CD4-positive, alpha-beta memory T cell (primary cell): Measurements from ENCODE around the gene CHRNA5. TPM values are rescaled to one million over a fixed set of nuclear protein-coding genes. Genes with fewer than 3 reads are reported as not detected.
"Not testable (repeated sequence)": the region's sequence is repeated elsewhere in the genome, so short reads cannot be mapped to it uniquely, and the experiment has no call there.

Experiments used
- CTCF ChIA-PET: fragments of 350-600 bp; sonication (Branson Sonifier 250); formaldehyde crosslinking; loops from one replicate; lab custom pipeline; 2021; ENCODE audit warnings: inconsistent platforms; ENCODE audit not compliant: partially characterized antibody; lab: Charles Lee
- POLR2A ChIA-PET: fragments of 350-600 bp; sonication (Branson Sonifier 250); formaldehyde crosslinking; loops from one replicate; lab custom pipeline; 2021; ENCODE audit not compliant: partially characterized antibody; lab: Charles Lee
- DNase-seq, 5 donors: peaks; one replicate each; pipeline versions ENCODE4 v3.0.0 to v3.0.0-alpha.2; 2020 to 2022; ENCODE audit warnings: mixed read lengths in 1 of 5
- H3K27ac ChIP-seq: one replicate; pipeline ENCODE4 v1.7.0; 2013; ENCODE audit warnings: low read depth, low read length
- H3K27me3 ChIP-seq: 2 replicates; pipeline ENCODE4 v1.7.0; 2013; ENCODE audit warnings: mild to moderate bottlenecking, low read length, moderate library complexity; ENCODE audit not compliant: insufficient read depth
- H3K36me3 ChIP-seq: 2 replicates; pipeline ENCODE4 v1.7.0; 2013; ENCODE audit warnings: mild to moderate bottlenecking, low read length, moderate library complexity; ENCODE audit not compliant: insufficient read depth
- H3K4me1 ChIP-seq: 2 replicates; pipeline ENCODE4 v1.7.0; 2013; ENCODE audit warnings: mild to moderate bottlenecking, low read length, moderate library complexity; ENCODE audit not compliant: insufficient read depth
- H3K4me3 ChIP-seq, 2 donors: one replicate each; pipeline ENCODE4 v1.7.0; 2013; ENCODE audit warnings: low read length in 2 of 2, mild to moderate bottlenecking in 1 of 2
- H3K9me3 ChIP-seq, 2 donors: one replicate each; pipeline ENCODE4 v1.7.0; 2013; ENCODE audit warnings: low read length in 2 of 2, control low read depth in 1 of 2; ENCODE audit not compliant: control insufficient read depth in 1 of 2
- H3K27ac Mint-ChIP-seq, 7 donors: one replicate each; pipeline ENCODE4 v1.8.0; 2020 to 2021; ENCODE audit warnings: mixed read lengths in 7 of 7, mild to moderate bottlenecking in 6 of 7, inconsistent platforms in 3 of 7, moderate library complexity in 3 of 7
- H3K27me3 Mint-ChIP-seq, 2 donors: one replicate each; pipeline ENCODE4 v1.8.0; 2020 to 2021; ENCODE audit warnings: mixed read lengths in 2 of 2
- H3K36me3 Mint-ChIP-seq, 2 donors: one replicate each; pipeline ENCODE4 v1.8.0; 2020 to 2021; ENCODE audit warnings: mixed read lengths in 2 of 2, inconsistent platforms in 1 of 2, mild to moderate bottlenecking in 1 of 2
- H3K4me1 Mint-ChIP-seq, 4 donors: one replicate each; pipeline ENCODE4 v1.8.0; 2020 to 2021; ENCODE audit warnings: mixed read lengths in 4 of 4, mild to moderate bottlenecking in 1 of 4
- H3K4me3 Mint-ChIP-seq, 8 donors: one replicate each; pipeline ENCODE4 v1.8.0; 2020 to 2021; ENCODE audit warnings: mixed read lengths in 8 of 8, mild to moderate bottlenecking in 7 of 8, moderate library complexity in 6 of 8, inconsistent platforms in 3 of 8
- H3K9me3 Mint-ChIP-seq, 8 donors: one replicate each; pipeline ENCODE4 v1.8.0; 2020 to 2021; ENCODE audit warnings: mixed read lengths in 8 of 8, mild to moderate bottlenecking in 5 of 8, inconsistent platforms in 3 of 8, moderate library complexity in 1 of 8
- intact Hi-C: fragments of 100-400 bp; cut with micrococcal nuclease; formaldehyde crosslinking; loops from one replicate; pipeline ENCODE4 v1.15.1; 2023
- polyA plus RNA-seq, 2 donors: library from polyadenylated mRNA; unstranded; fragments of 300-500 nt; fragmentation: Illumina TruSeq; gene quantifications; one replicate each; pipeline ENCODE4 v1.2.3, GENCODE V29; 2021
- total RNA-seq, 2 experiments: library from RNA; stranded (reverse); gene quantifications; one replicate each; pipeline ENCODE4 v1.2.3, GENCODE V29; 2021

The CHRNA5 gene
- total and polyA plus RNA-seq, 4 experiments from 2014 or later, result 0.07 to 1.6 (median 1.0) TPM

GRCh38 chr15:78597583-78597982, 32.3 kb downstream of the CHRNA5 start:
- Mint-ChIP-seq H3K27me3 (peaks cover 0 to 8% of the 10 kb centered on the region in 2 donors), H3K27ac (no peak overlapping the region), H3K4me1 (no peaks in the 10 kb centered on the region), H3K4me3 (no peak overlapping the region), H3K36me3 (no peaks in the 10 kb centered on the region), H3K9me3 (no peaks in the 10 kb centered on the region)
- Histone ChIP-seq H3K27ac (no peak overlapping the region), H3K9me3 (no peaks in the 10 kb centered on the region), H3K36me3 (no peaks in the 10 kb centered on the region), H3K4me1 (no peaks in the 10 kb centered on the region), H3K27me3 (no peaks in the 10 kb centered on the region), H3K4me3 (no peak overlapping the region)
- no peak for DNase-seq
- ChIA-PET POLR2A (no interaction called here), CTCF (no interaction called here)
- intact Hi-C loops, result no loop called here

DNA sequence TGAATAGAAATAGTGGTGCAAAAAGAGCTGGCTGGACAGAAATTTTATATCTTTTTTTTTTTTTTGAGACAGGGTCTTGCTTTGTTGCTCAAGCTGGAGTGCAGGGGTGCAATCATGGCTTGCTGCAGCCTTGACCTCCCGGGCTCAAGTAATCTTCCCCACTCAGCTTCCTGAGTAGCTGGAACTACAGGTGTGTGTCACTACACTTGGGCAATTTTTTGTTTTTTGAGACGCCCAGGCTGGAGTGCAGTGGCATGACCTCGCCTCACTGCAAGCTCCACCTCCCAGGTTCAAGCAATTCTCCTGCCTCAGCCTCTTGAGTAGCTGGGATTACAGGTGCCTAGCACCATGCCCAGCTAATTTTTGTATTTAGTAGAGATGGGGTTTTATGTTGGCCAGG, 33.0 kb downstream of the CHRNA5 start:
- Mint-ChIP-seq H3K36me3 (no peaks in the 10 kb centered on the region), H3K9me3 (no peaks in the 10 kb centered on the region), H3K27me3 (peaks cover 3 to 11% of the 10 kb centered on the region in 2 donors), H3K4me1 (no peaks in the 10 kb centered on the region), H3K4me3 (no peak overlapping the region), H3K27ac (no peak overlapping the region)
- ChIA-PET POLR2A (no interaction called here), CTCF (no interaction called here)
- H3K4me1 ChIP-seq, result no peaks in the 10 kb centered on the region
- no peaks in the 10 kb centered on the region for H3K27me3 ChIP-seq
- no peaks in the 10 kb centered on the region for H3K9me3 ChIP-seq
- no peak overlapping the region for H3K27ac ChIP-seq
- H3K4me3 ChIP-seq, result no peak overlapping the region
- no peaks in the 10 kb centered on the region for H3K36me3 ChIP-seq
- no peak for DNase-seq
- intact Hi-C loops, result no loop called here

- intact Hi-C loops, result no loop called here
- no peak overlapping the region for H3K27ac Mint-ChIP-seq
- H3K4me1 ChIP-seq, result no peaks in the 10 kb centered on the region
Measured at GRCh38 chr15:78599189-78599588, 33.9 kb downstream of the CHRNA5 start.

GRCh38 chr15:78603467-78603866, 38.1 kb downstream of the CHRNA5 start:
- H3K36me3 ChIP-seq, result no peaks in the 10 kb centered on the region
- no peak for DNase-seq
- H3K4me3 Mint-ChIP-seq, result no peak overlapping the region
- no peaks in the 10 kb centered on the region for H3K27me3 ChIP-seq
- no peaks in the 10 kb centered on the region for H3K9me3 ChIP-seq
- ChIA-PET CTCF (no interaction called here), POLR2A (no interaction called here)
- H3K27ac ChIP-seq, result no peak overlapping the region
- intact Hi-C loops, result no loop called here
- no peaks in the 10 kb centered on the region for H3K4me1 ChIP-seq
- no peak overlapping the region for H3K27ac Mint-ChIP-seq
- no peak overlapping the region for H3K4me3 ChIP-seq
- no peaks in the 10 kb centered on the region for H3K4me1 Mint-ChIP-seq
- H3K9me3 Mint-ChIP-seq, result no peaks in the 10 kb centered on the region
- no peaks in the 10 kb centered on the region for H3K36me3 Mint-ChIP-seq
- H3K27me3 Mint-ChIP-seq, result peaks cover 20 to 22% of the 10 kb centered on the region in 2 donors

More at GRCh38 chr15:78599189-78599588, 33.9 kb downstream of the CHRNA5 start:
- Histone ChIP-seq H3K27ac (no peak overlapping the region), H3K27me3 (no peaks in the 10 kb centered on the region), H3K9me3 (no peaks in the 10 kb centered on the region), H3K36me3 (no peaks in the 10 kb centered on the region), H3K4me3 (no peak overlapping the region)
- no peaks in the 10 kb centered on the region for H3K9me3 Mint-ChIP-seq
- H3K27me3 Mint-ChIP-seq, result peaks cover 11 to 12% of the 10 kb centered on the region in 2 donors
- no peak overlapping the region for H3K4me3 Mint-ChIP-seq
- POLR2A ChIA-PET, result no interaction called here
- CTCF ChIA-PET, result no interaction called here
- no peaks in the 10 kb centered on the region for H3K4me1 Mint-ChIP-seq
- no peak for DNase-seq
- H3K36me3 Mint-ChIP-seq, result no peaks in the 10 kb centered on the region

- H3K27me3 ChIP-seq, result no peaks in the 10 kb centered on the region
- H3K4me3 ChIP-seq, result no peak overlapping the region
- H3K9me3 ChIP-seq, result no peaks in the 10 kb centered on the region
- H3K4me3 Mint-ChIP-seq, result no peak overlapping the region
- DNase-seq, result no peak
- intact Hi-C loops, result no loop called here
- H3K27me3 Mint-ChIP-seq, result peaks cover 22% of the 10 kb centered on the region in 2 donors
- no peaks in the 10 kb centered on the region for H3K36me3 Mint-ChIP-seq
- no peaks in the 10 kb centered on the region for H3K36me3 ChIP-seq
- H3K4me1 Mint-ChIP-seq, result no peaks in the 10 kb centered on the region
- POLR2A ChIA-PET, result no interaction called here
- no peak overlapping the region for H3K27ac Mint-ChIP-seq
- H3K9me3 Mint-ChIP-seq, result peaks cover 0 to 3% (median 0%) of the 10 kb centered on the region in 8 donors
- no peaks in the 10 kb centered on the region for H3K4me1 ChIP-seq
- no peak overlapping the region for H3K27ac ChIP-seq
- CTCF ChIA-PET, result interaction anchor here (1.0 kb wide), 1 partner anchor 15 kb away, joined by 3 read pairs; no protein-coding TSS in a partner anchor
Measured at GRCh38 chr15:78604420-78604819, 39.1 kb downstream of the CHRNA5 start.

- Histone ChIP-seq H3K27me3 (no peaks in the 10 kb centered on the region), H3K36me3 (no peaks in the 10 kb centered on the region), H3K27ac (no peak overlapping the region), H3K4me1 (no peaks in the 10 kb centered on the region), H3K9me3 (no peaks in the 10 kb centered on the region), H3K4me3 (no peak overlapping the region)
- no peaks in the 10 kb centered on the region for H3K4me1 Mint-ChIP-seq
- DNase-seq, result no peak
- H3K27ac Mint-ChIP-seq, result no peak overlapping the region
- H3K27me3 Mint-ChIP-seq, result peaks cover 24 to 27% of the 10 kb centered on the region in 2 donors
- ChIA-PET POLR2A (no interaction called here), CTCF (interaction anchor here (1.0 kb wide), 1 partner anchor 14 kb away, joined by 3 read pairs; no protein-coding TSS in a partner anchor)
- intact Hi-C loops, result no loop called here
- no peaks in the 10 kb centered on the region for H3K36me3 Mint-ChIP-seq
- no peak overlapping the region for H3K4me3 Mint-ChIP-seq
- H3K9me3 Mint-ChIP-seq, result peaks cover 0 to 3% (median 0%) of the 10 kb centered on the region in 8 donors
Measured at GRCh38 chr15:78605201-78605600, 39.9 kb downstream of the CHRNA5 start.

GRCh38 chr15:78605680-78606079, 40.4 kb downstream of the CHRNA5 start:
- Mint-ChIP-seq H3K9me3 (peaks cover 0 to 3% (median 0%) of the 10 kb centered on the region in 8 donors), H3K4me1 (no peaks in the 10 kb centered on the region)

GRCh38 chr15:78609551-78609950, 44.2 kb downstream of the CHRNA5 start:
- H3K27me3 ChIP-seq, H3K27ac Mint-ChIP-seq, DNase-seq, POLR2A ChIA-PET, H3K9me3 Mint-ChIP-seq, H3K9me3 ChIP-seq, H3K27ac ChIP-seq, H3K4me3 ChIP-seq, H3K36me3 Mint-ChIP-seq, CTCF ChIA-PET, H3K4me3 Mint-ChIP-seq, H3K36me3 ChIP-seq, intact Hi-C loops, H3K4me1 Mint-ChIP-seq, H3K4me1 ChIP-seq: not testable (repeated sequence)
- peaks cover 11 to 14% of the 10 kb centered on the region in 2 donors for H3K27me3 Mint-ChIP-seq

More at GRCh38 chr15:78605680-78606079, 40.4 kb downstream of the CHRNA5 start:
- Histone ChIP-seq H3K27ac (no peak overlapping the region), H3K4me3 (no peak overlapping the region), H3K36me3 (no peaks in the 10 kb centered on the region), H3K27me3 (no peaks in the 10 kb centered on the region), H3K4me1 (no peaks in the 10 kb centered on the region), H3K9me3 (no peaks in the 10 kb centered on the region)
- H3K4me3 Mint-ChIP-seq, result no peak overlapping the region
- no peak overlapping the region for H3K27ac Mint-ChIP-seq
- CTCF ChIA-PET, result no interaction called here
- H3K27me3 Mint-ChIP-seq, result peaks cover 24 to 28% of the 10 kb centered on the region in 2 donors
- intact Hi-C loops, result no loop called here
- no peaks in the 10 kb centered on the region for H3K36me3 Mint-ChIP-seq
- POLR2A ChIA-PET, result no interaction called here
- DNase-seq, result no peak
